ENCODE results near the gene KNDC1.
"Not testable (repeated sequence)": the region's sequence is repeated elsewhere in the genome, so short reads cannot be mapped to it uniquely, and the experiment has no call there.

KNDC1 gene

DNA sequence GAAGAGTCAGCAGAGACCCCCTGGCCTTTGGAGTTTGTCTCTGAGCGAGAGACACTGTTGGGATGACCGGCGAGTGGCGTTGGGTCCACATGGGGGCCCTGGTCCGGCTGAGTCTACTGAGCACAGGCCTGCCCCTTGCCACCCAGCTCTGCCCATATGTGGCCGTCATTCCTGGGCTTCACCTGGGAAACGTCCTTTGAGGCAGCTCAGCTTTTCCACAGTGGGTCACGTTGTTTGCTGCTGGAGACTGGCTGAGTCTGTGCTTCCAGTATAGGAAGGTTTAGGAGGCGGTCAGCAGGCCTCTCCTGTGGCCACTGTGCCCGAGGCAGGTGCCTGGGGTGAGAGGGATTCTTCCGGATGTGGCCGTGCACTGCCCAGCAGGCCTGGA lies 99.6 kb downstream of the KNDC1 start:
- DNase-seq (ENCODE audit: low read depth) = peak; percentile 8

DNA sequence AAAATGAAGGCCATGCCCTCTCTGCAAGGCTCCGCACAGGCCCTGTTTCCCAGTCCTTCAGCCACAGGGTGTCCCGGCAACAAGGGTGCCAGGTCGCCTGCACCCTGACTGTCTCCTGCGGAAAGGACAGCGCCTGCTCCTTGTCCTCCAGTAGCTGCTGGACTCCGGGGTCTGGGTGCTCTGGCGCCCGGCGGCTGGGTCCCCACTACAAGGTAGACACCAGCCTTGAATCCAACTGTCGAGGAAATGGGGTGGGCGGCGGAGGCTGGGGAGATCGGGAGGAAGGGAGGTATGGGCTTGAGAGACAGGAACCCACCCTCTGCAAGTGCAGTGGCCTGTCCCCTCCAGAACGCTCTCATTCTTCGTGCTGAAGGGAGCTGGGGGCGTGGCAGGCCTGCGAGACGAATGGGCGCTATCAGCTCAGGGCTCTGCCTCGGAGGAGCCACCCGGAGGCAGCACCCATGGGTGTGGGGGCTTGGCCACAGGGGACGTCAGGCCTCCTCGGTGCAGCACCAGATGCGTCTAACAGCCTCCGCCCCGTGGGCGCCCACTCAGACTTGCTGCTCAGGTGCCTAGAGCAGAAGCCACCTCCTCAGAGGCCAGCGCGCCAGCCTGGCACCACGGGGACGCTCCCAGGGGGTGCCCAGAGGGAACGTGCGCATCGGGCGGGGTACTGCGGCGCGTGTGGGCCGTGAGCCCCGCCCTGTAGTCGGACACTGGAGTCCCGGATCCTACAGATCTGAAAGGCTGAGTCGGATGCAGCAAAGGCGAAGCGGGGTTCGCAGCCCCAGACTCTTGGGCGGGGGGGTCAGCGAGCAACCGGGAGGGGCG lies 101.1 kb downstream of the KNDC1 start:
- no peak for DNase-seq (ENCODE audit: low read depth)

DNA sequence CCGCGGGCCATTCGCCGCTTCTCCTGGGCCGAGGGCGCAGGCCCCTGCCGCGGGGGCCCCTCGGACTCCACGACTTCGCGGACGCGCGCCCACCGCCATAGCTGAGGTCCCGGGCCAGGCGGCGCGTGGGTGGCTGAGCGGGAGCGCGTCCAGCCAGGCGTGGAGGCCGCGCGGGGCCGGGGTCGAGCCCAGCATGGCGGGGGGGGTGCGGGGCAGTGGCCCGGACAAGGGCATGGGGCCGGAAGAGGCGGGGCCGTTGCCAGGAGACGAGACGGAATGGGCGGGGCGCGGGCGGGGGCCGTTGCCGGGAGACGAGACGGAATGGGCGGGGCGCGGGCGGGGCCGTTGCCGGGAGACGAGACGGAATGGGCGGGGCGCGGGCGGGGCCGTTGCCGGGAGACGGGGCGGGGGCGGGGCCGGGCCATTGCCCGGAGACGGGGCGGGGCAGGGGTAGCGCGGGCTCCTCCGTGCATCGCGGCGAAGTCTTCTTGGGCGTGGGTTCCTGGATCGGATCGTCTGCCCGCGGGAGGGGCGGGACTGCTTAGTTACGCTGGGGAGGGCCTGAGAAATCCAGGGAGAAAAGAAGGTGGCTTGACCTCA lies 101.8 kb downstream of the KNDC1 start:
- no peak for DNase-seq (ENCODE audit: low read depth)

DNA sequence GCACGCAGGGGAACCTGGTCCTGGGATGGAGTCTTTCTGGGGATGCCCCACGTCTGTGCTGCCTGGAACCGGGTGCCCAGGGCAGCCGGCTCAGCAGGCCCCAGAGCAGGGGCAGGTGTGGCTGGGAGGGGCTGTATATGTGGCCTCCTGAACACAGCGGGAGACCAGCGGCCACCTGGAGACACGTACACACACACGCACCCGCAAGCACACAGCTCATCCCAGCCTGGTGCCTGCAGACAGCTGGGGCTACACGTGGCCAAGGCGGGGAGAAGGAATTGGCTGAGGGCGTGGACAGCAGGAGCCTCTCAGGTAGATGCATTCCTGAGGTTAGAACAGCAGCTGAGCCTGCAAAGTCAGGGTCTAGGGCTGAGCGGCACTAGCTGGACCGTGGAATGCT lies 102.7 kb downstream of the KNDC1 start:
- no peak for DNase-seq (ENCODE audit: low read depth)

DNA sequence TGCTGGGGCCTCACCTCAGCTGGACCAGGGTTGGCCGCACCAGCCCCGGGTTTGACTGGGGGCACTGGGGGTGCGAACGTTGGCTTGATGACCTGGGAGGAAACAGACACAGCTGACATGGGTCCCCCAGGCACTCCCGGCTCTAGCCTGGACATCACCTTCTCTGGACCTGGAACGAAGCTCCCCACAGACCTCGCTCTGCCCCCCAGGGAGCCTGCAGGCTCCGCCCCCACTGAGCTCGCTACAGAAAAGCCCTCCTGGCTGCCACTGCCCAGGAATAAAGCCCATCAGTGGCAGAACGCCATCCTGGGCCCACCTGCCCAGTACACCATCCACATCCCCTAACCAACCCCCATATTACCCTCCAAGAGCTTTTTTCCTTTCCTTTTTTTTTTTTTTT lies 103.7 kb downstream of the KNDC1 start:
- DNase-seq (ENCODE audit: low read depth) = no peak

DNA sequence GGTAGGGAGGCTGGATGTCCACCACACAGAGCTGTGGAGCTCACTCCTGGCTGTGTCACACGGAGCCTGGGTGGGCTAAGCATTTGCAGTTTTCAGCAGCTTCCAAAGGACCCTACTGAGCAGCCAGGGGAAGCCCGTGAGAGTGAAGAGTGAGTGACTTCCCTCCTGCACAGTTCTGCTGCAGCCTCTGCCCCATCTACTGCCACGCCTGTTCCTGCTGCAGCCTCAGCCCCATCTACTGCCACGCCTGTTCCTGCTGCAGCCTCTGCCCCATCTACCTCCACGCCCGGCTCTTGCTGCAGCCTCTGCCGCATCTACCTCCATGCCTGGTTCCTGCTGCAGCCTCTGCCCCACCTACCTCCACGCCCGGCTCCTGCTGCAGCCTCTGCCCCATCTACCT lies 104.4 kb downstream of the KNDC1 start:
- DNase-seq (ENCODE audit: low read depth) = no peak

DNA sequence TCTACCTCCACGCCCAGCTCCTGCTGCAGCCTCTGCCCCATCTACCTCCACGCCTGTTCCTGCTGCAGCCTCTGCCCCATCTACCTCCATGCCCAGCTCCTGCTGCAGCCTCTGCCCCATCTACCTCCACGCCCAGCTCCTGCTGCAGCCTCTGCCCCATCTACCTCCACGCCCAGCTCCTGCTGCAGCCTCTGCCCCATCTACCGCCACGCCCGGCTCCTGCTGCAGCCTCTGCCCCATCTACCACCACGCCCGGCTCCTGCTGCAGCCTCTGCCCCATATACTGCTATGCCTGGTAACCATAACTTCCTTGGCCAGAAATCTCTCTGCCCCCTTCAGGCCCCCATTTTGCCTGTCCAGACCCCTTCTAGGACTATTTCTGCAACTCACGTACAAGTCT lies 105.0 kb downstream of the KNDC1 start:
- DNase-seq (ENCODE audit: low read depth) = not testable (repeated sequence)

DNA sequence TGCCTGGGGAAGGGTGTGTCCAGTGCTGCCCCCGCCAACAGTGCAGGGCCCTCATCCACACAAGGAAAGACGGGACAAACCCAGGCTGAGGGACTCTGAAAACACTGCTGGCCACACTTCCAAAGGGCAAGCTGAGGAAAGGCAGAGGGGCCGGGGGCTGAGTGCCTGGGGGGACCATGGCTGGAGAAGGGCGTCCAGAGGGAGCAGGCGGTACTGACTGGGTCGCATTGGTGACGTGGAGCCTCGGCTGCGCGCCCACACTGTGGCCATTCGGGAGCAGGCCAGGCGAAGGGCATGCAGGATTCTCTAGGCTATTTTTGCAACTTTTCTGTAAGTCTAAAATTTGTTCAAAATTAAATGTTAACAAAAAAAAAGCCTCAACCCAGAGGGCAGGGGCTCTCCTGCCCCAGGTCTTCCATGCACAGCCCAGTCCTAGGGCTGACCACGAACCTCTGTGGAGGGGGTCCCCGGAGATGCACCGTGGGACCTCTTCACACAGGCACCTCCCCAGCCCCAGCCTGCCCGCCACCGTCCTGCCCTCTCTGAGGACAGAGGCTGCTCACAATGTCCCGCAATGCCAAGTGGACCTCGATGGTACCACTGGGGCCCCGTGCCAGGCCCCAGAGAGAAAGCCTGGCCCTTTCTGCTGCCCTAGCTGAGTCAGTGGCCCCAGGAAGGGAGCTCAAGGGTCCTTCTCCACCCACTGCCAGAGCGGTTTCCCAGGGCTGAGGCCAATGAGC lies 106.2 kb downstream of the KNDC1 start:
- DNase-seq (ENCODE audit: low read depth) = no peak

DNA sequence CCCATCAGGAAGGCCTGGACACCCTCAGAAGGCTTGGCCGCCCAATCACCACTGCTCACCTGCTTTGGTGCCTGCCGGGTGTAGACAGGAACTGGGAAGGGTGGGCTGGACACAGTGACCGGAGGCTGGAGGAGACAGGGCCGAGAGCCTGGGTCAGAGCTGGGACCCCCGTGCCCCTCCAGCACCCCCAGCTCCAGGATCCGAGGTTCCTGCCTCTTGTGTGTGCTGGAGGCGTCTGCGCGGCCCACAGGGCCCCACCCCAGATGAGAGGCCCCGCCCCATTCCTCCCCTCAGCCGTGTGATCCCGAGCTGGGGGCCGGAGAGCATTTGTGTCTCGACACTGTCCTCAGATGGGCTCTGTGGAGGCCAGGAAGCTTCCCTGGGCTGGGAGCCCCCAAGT lies 107.3 kb downstream of the KNDC1 start:
- DNase-seq (ENCODE audit: low read depth) = no peak

DNA sequence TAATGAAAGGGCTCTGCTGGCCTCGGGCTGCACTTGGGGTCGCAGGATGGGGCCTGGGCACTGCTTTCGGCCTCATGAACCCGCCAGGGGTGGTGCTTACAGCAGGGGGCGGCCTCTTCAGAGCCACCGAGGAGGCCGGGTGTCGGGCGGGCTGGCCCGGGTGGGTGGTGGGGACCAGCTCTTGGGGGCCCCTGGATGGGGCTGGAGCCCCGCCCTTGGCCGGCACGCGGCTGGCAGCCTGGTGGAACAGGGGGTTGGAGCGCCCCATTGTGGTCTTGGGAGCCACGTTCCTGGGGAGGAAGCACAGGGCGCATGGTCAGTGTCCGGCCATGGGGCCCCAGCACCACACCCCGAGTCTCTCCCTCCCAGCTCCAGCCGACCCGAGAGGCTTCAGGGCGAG lies 107.8 kb downstream of the KNDC1 start:
- no peak for DNase-seq (ENCODE audit: low read depth)

DNA sequence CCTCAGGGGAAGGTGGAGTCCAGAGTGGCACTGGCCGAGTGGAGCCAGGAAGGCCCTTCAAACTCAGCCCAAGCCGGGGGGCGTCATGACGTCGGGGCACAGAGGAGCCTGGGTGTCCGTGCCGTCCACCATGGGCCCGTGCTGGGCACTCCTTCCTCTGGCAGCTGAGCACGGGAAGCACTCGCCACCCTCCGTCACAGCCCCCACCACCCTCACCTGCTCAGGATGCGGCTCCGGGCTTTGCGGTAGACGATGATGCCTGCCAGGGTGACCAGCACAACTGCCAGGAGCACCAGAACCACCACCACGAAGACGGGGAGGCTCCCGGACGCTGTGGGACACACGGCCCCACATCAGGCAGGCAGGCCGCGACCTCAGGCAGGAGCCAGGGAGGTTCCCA lies 108.5 kb downstream of the KNDC1 start:
- DNase-seq (ENCODE audit: low read depth) = no peak

DNA sequence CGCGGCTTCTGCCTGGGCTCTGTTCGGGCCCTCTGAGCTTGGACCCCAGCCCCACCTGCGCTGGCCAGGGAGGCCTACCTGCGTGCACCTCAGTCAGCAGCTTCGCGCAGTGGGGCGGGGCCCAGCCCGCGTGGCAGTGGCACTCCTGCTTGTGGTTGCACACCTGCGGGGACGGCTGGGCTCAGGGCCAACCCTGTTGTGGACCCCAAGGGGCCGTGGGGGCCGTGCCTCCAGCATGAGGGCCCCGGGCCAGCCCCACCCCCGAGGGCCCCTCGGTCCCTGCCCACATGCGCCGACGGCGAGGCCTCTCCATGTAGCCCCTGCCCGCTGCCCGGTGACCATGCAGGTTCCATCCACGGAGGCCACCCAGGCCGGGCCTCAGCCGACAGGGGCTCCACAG lies 109.3 kb downstream of the KNDC1 start:
- no peak for DNase-seq (ENCODE audit: low read depth)

DNA sequence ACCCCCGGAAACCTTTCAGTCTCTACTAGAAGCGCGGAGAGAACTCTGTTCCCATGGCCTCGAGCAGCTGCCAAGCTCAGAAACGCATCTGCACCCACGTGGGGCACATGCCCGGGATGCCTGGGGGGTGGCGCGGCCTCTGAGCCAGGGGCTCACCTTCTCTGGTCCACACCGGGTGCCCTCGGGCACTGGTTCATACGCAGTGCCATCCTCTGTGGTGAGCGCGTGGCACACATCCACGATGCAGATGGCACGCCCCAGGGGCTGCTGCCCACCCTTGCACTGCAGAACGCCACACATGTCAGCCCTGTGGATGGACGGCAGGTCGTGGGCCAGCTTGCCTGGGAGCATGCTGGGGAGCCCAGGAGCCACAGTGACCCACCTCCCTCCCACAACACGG lies 110.2 kb downstream of the KNDC1 start:
- no peak for DNase-seq (ENCODE audit: low read depth)

DNA sequence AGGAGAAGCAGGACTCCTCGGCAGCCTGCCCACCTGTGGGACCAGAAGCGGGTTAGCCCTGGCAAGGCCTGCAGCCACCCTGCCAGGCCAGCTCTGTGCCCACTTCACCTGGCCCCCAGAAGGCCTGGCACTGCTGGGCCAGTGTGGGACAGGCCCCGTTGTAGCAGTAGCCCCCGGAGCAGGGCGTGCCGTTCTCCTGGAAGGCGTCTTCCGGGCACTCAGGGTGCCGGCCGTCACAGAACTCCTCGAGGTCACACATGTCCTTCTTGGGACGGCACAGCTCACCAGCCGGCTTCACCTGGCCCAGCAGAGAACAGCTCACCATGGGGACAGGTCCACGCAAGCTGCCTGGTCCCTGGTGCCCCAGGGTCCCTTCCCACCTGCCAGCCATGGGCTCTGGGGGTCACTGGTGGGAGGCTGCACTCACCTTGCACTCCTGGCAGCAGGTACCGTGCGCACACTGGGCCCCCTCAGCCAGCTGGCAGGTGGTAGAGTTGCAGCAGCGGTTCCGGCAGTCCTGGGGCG lies 110.8 kb downstream of the KNDC1 start:
- no peak for DNase-seq (ENCODE audit: low read depth)

DNA sequence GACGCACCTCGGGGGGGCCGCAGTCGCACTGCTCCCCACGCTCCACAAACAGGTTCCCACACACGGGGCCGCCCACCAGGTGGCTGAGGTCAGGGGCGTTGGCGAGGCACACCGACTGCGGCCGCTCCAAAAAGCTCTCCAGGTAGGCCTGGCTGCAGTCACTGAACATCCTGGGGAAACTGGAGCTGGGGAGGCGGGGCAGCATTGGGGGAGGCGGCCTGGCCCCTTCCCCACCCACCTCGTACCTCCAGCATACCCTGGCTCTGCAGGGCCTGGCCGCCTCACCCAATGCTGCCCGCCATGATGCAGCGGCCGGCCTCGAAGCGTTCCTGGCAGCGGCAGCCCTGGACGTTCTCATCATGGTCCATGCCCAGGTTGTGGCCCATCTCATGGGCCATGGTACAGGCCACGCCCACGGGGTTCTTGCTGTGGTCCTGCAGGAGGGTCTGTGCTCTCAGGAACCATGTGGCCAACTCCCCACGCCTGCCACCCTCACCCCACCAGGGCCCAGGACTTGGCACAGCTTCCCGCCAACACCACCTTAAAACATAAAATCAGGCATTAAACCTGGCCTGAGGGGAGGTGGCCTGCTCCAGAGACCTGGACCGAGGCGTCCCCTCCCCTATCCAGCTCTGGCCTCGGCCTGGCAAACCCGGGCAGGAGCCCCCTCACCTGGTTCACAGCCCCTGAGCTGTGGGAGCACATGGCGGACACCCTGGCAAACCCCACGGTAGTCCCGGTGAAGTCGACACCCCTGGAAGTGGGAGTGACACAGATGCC lies 111.7 kb downstream of the KNDC1 start:
- no peak for DNase-seq (ENCODE audit: low read depth)

DNA sequence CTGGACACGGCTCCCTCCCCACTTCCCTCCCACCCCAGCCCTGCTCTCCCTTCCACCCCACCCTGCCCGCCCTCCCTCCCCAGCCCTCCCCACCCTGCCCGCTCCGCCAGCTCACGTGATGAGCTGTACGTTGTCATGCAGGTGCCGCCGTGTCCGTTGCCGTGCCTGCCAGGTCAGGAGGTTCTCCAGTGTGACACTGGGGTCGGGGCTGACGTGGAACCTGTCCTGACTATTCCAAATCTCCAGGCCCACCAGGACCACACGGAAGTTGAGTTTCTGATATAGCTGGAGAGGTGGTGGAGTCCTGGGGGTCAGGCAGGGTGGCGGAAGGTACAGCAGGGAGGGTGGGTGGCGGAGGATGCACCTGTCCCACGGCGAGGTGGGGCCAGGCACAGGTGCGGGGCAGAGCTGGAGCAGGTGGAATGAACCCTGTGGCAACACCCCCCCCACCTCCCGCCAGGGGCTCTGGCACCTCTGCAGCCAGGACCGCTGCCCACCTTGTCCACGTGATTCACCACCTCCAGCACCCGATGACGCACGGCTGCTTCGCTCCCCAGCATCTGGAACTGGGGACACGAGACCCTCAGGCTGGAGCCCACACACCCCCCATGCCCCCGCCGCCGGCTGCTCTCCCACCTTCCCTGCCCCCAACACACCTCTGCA lies 112.4 kb downstream of the KNDC1 start:
- no peak for DNase-seq (ENCODE audit: low read depth)

DNA sequence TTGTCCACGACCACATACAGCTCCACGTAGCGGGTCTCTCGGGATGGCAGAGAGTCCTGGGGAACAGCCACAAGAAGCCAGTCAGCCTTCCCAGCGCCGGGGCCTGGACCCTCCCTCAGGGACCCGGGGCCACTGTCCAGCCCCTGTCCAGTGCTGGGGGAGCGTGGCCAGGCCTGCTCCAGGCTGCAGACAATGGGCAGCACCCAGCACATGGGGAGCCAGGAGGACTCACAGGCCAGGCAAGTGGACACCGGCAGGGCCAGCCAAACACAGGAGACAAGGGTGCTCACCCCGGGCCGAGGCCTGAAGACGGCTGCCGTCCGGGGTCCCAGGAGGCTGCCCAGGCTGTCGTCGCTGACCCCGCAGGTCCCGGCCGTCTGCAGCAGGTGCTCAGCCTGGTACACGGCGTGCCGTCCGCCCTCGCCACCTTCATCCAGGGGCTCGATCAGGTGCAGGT lies 113.0 kb downstream of the KNDC1 start:
- DNase-seq (ENCODE audit: low read depth) = no peak

DNA sequence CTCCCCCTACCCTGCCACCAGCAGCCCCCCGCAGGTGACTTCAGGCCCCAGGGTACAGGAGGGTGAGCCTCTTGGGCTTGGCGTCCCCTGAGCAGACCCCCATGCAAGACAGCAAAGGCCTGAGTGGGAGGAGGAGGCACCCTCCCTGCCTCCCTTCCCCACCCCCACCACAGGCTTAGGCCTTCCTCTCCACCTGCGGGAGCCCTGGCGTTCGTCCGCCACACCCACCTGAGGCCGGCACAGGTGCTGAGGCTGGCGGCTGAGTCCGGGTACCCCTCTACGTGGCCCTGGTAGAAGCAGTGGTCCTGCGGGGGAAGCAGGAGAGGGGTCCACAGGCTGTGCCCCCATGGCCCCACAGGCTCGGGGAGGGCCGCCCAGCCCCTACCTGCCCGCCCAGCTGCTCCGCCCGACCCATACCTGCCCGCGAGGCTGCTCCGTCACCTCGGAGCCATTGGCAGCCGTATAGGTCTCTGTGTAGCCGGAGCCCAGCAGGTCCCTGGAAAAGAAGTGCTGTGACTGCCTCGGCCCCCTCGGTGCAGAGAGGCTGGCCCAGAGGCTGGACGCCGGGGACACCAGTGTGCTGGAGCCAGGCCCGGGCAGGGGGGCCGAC lies 113.6 kb downstream of the KNDC1 start:
- no peak for DNase-seq (ENCODE audit: low read depth)

DNA sequence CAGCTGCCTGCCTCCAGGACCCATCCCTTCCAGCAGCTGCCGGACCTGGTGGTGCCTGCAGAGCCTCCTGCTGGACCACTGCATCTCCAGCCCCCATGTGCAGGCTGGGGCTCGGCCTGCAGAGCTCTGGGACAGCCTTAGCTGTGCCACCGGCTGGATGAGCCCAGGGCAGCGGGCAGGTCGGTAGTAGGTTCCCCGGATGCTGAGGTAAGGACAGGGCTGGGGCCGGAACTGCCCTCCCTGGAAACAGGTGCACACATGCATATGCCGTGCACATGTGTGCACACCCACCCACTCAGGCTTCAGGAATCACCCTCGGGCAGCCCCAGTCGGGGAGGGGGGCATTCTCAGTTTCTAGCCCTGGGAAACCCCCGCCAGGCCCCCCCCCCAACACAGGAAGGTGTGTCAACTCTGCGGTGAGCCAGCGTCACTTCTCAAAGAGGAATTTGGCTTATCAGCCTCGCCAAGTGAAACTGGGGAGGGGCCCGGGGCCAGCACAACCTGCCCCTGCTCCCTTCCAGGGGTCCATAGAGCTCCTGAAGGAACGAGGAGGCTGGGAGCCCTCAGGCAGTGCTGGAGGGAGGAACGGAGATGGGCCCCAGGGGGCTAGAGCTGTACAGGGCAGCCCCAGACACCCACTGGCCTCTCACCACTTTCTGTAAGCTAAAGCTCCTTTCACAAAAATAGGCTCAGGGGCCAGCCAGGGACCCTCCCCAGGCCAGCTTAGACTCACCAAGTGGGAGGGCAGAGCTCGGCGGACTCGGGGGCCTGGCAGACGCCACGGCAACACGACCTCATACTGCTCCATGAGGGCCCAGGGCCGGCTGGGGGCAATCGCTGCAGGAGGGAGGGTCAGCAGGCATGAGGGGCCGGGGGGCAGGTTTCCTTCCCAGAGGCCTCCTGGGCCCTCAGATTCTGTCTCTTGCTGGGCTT lies 115.0 kb downstream of the KNDC1 start:
- no peak for DNase-seq (ENCODE audit: low read depth)

DNA sequence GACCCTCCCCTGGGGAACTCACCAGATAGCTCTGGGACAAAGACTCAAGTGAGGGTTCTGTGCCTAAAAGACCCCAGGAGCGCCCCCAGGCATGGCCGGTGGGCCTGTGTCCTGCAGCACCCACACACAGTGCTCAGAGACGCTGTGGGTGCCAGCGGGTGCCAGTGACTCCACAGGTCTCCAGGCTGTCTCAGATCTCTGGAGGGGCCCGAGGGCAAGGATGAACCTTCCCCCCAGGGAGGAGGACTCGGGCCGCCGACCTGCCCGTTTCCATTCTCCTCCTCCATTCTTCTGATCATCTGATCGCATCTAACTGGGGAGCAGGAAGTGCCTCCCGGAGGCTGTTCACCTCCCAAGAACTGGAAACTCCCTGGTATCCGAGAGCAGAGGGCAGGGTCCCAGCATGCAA lies 115.7 kb downstream of the KNDC1 start:
- no peak for DNase-seq (ENCODE audit: low read depth)
